ENCODE results near the gene S1PR2. TPM values are rescaled to one million over a fixed set of nuclear protein-coding genes. Genes with fewer than 3 reads are reported as not detected.

Gene S1PR2
- total RNA-seq, 6 donors from 2014 or later = 9.1 to 30.0 (median 16.0) TPM

DNA sequence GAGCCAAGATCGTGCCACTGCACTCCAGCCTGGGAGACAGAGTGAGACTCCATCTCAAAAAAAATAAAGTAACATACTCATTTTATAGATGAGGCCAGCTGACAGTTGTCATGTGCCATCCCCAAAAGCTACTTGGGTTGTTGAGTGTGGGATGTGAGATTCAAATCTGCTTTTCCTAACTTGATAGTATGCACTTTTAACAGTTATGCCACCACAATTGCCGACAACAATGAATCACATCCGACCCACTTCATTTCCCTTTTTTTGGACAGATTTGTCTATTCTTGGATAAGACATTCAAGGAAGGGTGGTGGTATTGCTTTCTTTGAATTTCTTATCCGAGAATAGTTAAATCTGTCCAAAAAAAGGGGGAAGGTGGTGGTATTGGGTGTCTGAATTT is 20.1 kb downstream of the S1PR2 start:
- no peaks in the 10 kb centered on the region for H3K9me3 ChIP-seq
- no peaks in the 10 kb centered on the region for H3K27me3 ChIP-seq
- 75 to 87% methylated on average over 4 of the region's 4 CpGs for WGBS, 2 donors
- DNase-seq (no peak), ATAC-seq (ENCODE audit: low FRiP score in 2 of 2) (no peak)
- peaks cover 0 to 4% (median under 1%) of the 10 kb centered on the region in 4 donors for H3K4me1 ChIP-seq
- TF ChIP-seq EP300 (IDR thresholded peaks at IDR 0.05) (no peak), POLR2AphosphoS5 (IDR thresholded peaks at IDR 0.05) (no peak), POLR2A (IDR thresholded peaks at IDR 0.05) (no peak)
- TF ChIP-seq, protein P1, sequence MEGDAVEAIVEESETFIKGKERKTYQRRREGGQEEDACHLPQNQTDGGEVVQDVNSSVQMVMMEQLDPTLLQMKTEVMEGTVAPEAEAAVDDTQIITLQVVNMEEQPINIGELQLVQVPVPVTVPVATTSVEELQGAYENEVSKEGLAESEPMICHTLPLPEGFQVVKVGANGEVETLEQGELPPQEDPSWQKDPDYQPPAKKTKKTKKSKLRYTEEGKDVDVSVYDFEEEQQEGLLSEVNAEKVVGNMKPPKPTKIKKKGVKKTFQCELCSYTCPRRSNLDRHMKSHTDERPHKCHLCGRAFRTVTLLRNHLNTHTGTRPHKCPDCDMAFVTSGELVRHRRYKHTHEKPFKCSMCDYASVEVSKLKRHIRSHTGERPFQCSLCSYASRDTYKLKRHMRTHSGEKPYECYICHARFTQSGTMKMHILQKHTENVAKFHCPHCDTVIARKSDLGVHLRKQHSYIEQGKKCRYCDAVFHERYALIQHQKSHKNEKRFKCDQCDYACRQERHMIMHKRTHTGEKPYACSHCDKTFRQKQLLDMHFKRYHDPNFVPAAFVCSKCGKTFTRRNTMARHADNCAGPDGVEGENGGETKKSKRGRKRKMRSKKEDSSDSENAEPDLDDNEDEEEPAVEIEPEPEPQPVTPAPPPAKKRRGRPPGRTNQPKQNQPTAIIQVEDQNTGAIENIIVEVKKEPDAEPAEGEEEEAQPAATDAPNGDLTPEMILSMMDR (IDR thresholded peaks at IDR 0.05) = no peak
- H3K4me3 ChIP-seq = no peak overlapping the region
- no peak overlapping the region for H3K27ac ChIP-seq
- no peaks in the 10 kb centered on the region for H3K36me3 ChIP-seq

DNA sequence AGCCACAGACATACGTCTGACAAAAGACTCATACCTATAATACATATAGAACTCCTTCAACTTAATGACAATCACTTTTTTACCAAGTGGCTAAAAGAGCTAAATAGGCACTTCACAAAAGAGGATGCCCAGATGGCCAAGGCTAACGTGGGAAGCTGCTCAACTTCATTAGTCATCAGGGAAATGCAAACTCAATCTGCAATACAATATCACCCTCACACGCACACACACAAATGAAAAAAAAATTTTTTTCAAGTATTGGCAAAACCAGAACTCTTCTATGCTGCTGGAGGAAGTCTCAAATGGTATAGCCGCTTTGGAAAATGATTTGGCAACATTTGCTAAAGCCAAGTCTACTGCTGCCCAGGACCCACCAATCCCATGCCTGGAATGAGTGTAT is 21.8 kb downstream of the S1PR2 start:
- no peak overlapping the region for H3K4me3 ChIP-seq
- 58 to 62% methylated on average over 4 of the region's 4 CpGs for WGBS, 2 donors
- DNase-seq (no peak), ATAC-seq (ENCODE audit: low FRiP score in 2 of 2) (no peak)
- TF ChIP-seq, protein P1 (IDR thresholded peaks at IDR 0.05) = no peak
- TF ChIP-seq EP300 (IDR thresholded peaks at IDR 0.05) (no peak), POLR2AphosphoS5 (IDR thresholded peaks at IDR 0.05) (no peak), POLR2A (IDR thresholded peaks at IDR 0.05) (no peak)
- H3K27ac ChIP-seq = no peak overlapping the region
- H3K9me3 ChIP-seq = no peaks in the 10 kb centered on the region
- no peaks in the 10 kb centered on the region for H3K36me3 ChIP-seq
- no peaks in the 10 kb centered on the region for H3K27me3 ChIP-seq
- peaks cover 0 to 6% (median 2%) of the 10 kb centered on the region in 4 donors for H3K4me1 ChIP-seq

DNA sequence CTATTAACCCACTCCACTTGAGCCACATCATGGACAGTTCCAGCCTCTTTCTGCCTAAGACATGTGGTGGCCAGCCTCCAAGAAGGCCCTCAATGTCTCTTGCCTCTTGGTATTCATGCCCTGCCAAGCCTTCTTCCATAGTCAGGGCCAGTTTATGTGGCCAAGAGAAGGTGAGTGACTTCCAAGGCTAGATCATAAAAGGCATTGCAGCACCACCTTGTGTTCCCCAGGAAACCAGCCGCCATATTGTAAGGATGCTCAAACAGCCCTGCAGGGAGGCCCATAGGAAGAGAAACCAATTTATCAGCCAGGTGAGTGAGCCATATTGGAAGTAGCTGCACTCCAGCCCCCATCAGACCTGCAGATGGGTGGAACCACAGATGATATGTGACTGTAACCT is 24.1 kb downstream of the S1PR2 start:
- H3K4me1 ChIP-seq = peaks cover 0 to 6% (median 2%) of the 10 kb centered on the region in 4 donors
- 100% methylated on average over 1 of the region's 1 CpG; no CpG with 5 or more reads in 1 of the 2 donors for WGBS, 2 donors
- TF ChIP-seq EP300 (IDR thresholded peaks at IDR 0.05) = no peak
- TF ChIP-seq POLR2AphosphoS5 (IDR thresholded peaks at IDR 0.05) = no peak
- TF ChIP-seq, protein P1 (IDR thresholded peaks at IDR 0.05) = no peak
- no peak for TF ChIP-seq POLR2A (IDR thresholded peaks at IDR 0.05)
- no peak for DNase-seq
- H3K4me3 ChIP-seq = no peak overlapping the region
- no peaks in the 10 kb centered on the region for H3K36me3 ChIP-seq
- no peaks in the 10 kb centered on the region for H3K27me3 ChIP-seq
- H3K9me3 ChIP-seq = no peaks in the 10 kb centered on the region
- no peak for ATAC-seq (ENCODE audit: low FRiP score in 2 of 2)
- H3K27ac ChIP-seq = peak overlapping the region in 3 of 4 donors; percentile 39 to 57 (median 46)

DNA sequence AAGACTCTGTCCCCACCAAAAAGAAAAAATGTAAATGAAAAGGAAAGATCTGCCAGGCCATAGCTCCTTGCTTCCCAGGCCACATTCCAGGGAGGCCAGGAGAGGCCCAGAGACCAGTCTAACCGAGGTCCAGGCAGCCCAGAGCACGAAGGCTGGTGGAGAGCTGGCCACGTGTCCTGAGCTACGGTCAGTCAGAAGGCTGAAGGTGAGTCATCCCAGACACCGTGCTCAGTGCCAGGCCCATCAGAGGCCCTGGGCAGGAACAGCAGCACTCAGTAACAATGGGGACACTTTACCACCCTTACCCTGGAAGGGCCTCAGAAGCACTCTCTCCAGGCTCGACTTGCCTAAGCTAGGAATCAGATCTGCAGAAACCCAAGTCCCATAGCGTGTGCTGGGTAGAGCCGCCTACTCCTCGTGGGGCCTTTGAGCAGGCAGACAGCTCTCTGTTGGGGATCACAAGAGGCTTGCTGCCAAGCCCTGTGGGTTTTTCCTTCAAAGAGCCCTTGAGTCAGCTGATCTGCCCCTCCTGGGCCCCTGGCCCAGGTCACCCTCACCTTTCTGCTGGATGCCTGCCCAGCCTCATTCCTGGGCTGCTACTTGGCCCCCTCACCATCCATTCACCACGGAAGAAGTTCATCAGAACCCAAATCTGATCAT is 24.8 kb downstream of the S1PR2 start:
- Histone ChIP-seq H3K27me3 (no peaks in the 10 kb centered on the region), H3K9me3 (no peaks in the 10 kb centered on the region), H3K4me1 (peaks cover 0 to 6% (median 2%) of the 10 kb centered on the region in 4 donors), H3K36me3 (no peaks in the 10 kb centered on the region), H3K4me3 (no peak overlapping the region), H3K27ac (peak overlapping the region in 3 of 4 donors; percentile 39 to 57 (median 46))
- peak; percentile 66 to 92 for ATAC-seq (ENCODE audit: low FRiP score in 2 of 2)
- 70 to 82% methylated on average over 6 to 10 of the region's 10 CpGs for WGBS, 2 donors
- DNase-seq = peak in 1 of 2 donors; percentile 90
- TF ChIP-seq POLR2A (IDR thresholded peaks at IDR 0.05) (no peak), EP300 (IDR thresholded peaks at IDR 0.05) (no peak), POLR2AphosphoS5 (IDR thresholded peaks at IDR 0.05) (no peak)
- TF ChIP-seq, protein P1 (IDR thresholded peaks at IDR 0.05) = no peak

DNA sequence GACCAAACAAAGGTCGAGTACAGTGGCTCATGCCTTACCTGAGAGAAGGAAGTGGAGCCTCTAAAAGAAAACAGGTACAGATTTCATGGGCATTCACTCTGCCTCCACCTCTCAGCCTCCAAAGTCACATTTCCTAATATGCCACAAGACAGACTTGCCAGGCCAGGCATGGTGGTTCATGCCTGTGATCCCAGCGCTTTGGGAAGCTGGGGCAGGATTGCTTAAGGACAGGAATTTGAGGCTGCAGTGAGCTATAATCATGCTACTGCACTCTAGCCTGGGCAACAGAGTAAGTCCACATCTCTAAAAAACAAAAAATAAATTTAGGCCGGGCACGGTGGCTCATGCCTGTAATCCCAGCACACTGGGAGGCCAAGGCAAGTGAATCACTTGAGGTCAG is 25.5 kb downstream of the S1PR2 start:
- Histone ChIP-seq H3K27me3 (no peaks in the 10 kb centered on the region), H3K4me1 (peaks cover 0 to 6% (median 2%) of the 10 kb centered on the region in 4 donors), H3K36me3 (no peaks in the 10 kb centered on the region), H3K27ac (peak overlapping the region in 2 of 4 donors; percentile 36 to 57), H3K4me3 (no peak overlapping the region), H3K9me3 (no peaks in the 10 kb centered on the region)
- WGBS, 2 donors = 89 to 95% methylated on average over 4 of the region's 4 CpGs
- ATAC-seq (ENCODE audit: low FRiP score in 2 of 2) (no peak), DNase-seq (no peak)
- TF ChIP-seq EP300 (IDR thresholded peaks at IDR 0.05) (no peak), POLR2A (IDR thresholded peaks at IDR 0.05) (no peak), POLR2AphosphoS5 (IDR thresholded peaks at IDR 0.05) (no peak)
- TF ChIP-seq, protein P1 (IDR thresholded peaks at IDR 0.05) = no peak
